ENCODE measurements around the gene BACH1. TPM values are rescaled to one million over a fixed set of nuclear protein-coding genes. Genes with fewer than 3 reads are reported as not detected.

The BACH1 gene
- total RNA-seq, 1 experiment from 2014 or later, result 29.9 TPM

GRCh38 chr21:29313662-29314408 is 15.1 kb downstream of the BACH1 start:
- no peak for DNase-seq (ENCODE audit: low read depth)

- DNase-seq (ENCODE audit: low read depth), result no peak
Measured at GRCh38 chr21:29315131-29315749, 16.5 kb downstream of the BACH1 start.

GRCh38 chr21:29316029-29316742 is 17.5 kb downstream of the BACH1 start:
- DNase-seq (ENCODE audit: low read depth), result no peak

- DNase-seq (ENCODE audit: low read depth), result no peak
Measured at GRCh38 chr21:29316806-29317205, 18.1 kb downstream of the BACH1 start.

- DNase-seq (ENCODE audit: low read depth), result peak; percentile 16
Measured at GRCh38 chr21:29318354-29318753, 19.6 kb downstream of the BACH1 start.

GRCh38 chr21:29320031-29320430 is 21.3 kb downstream of the BACH1 start:
- DNase-seq (ENCODE audit: low read depth), result no peak

- DNase-seq (ENCODE audit: low read depth), result no peak
Measured at GRCh38 chr21:29321217-29321616, 22.5 kb downstream of the BACH1 start.

- DNase-seq (ENCODE audit: low read depth), result no peak
Measured at GRCh38 chr21:29321932-29322928, 23.5 kb downstream of the BACH1 start.

GRCh38 chr21:29323189-29323588 is 24.5 kb downstream of the BACH1 start:
- no peak for DNase-seq (ENCODE audit: low read depth)

- no peak for DNase-seq (ENCODE audit: low read depth)
Measured at GRCh38 chr21:29326914-29327554, 28.3 kb downstream of the BACH1 start.

- no peak for DNase-seq (ENCODE audit: low read depth)
Measured at GRCh38 chr21:29329406-29329805, 30.7 kb downstream of the BACH1 start.

GRCh38 chr21:29330797-29331196 is 32.1 kb downstream of the BACH1 start:
- no peak for DNase-seq (ENCODE audit: low read depth)

- peak; percentile 65 for DNase-seq (ENCODE audit: low read depth)
Measured at GRCh38 chr21:29332461-29333362, 34.0 kb downstream of the BACH1 start.

GRCh38 chr21:29333406-29333805 is 34.7 kb downstream of the BACH1 start:
- DNase-seq (ENCODE audit: low read depth), result no peak

GRCh38 chr21:29334717-29335428 is 36.2 kb downstream of the BACH1 start:
- DNase-seq (ENCODE audit: low read depth), result peak; percentile 78

GRCh38 chr21:29335720-29336119 is 37.0 kb downstream of the BACH1 start:
- peak; percentile 8 for DNase-seq (ENCODE audit: low read depth)

GRCh38 chr21:29338256-29338655 is 39.5 kb downstream of the BACH1 start:
- no peak for DNase-seq (ENCODE audit: low read depth)

GRCh38 chr21:29340228-29340627 is 41.5 kb downstream of the BACH1 start:
- DNase-seq (ENCODE audit: low read depth), result no peak

GRCh38 chr21:29342363-29342957 is 43.7 kb downstream of the BACH1 start:
- peak; percentile 96 for DNase-seq (ENCODE audit: low read depth)
